Kidney (tissue), 14 donors: ENCODE data around the gene ENOX1. TPM values are rescaled to one million over a fixed set of nuclear protein-coding genes. Genes with fewer than 3 reads are reported as not detected.
A peak's percentile ranks its signal among the peaks of the same experiment; 100 is the strongest.

Experiments
- DNase-seq, 5 donors: peaks; one replicate each; pipeline ENCODE4 v3.0.0-alpha.2; 2013 to 2020
- FAIRE-seq: peaks from 2 replicates; lab custom pipeline; 2012; peaks lifted over from hg19 to GRCh38; lab: Jason Lieb, UNC
- H3K27ac ChIP-seq, 2 donors: one replicate each; pipeline ENCODE4 v1.7.0; 2013; ENCODE audit warnings: low read depth in 2 of 2, low read length in 2 of 2, inconsistent platforms in 1 of 2
- H3K27me3 ChIP-seq: one replicate; pipeline ENCODE4 v1.7.1; 2013; ENCODE audit warnings: low read length, inconsistent platforms; ENCODE audit not compliant: control insufficient read depth, insufficient read depth
- H3K36me3 ChIP-seq, 3 donors: one replicate each; pipeline versions ENCODE4 v1.7.0 to v1.7.1; 2013; ENCODE audit warnings: low read length in 3 of 3, control low read depth in 1 of 3, inconsistent platforms in 1 of 3; ENCODE audit not compliant: insufficient read depth in 3 of 3, control insufficient read depth in 2 of 3
- H3K4me1 ChIP-seq, 3 donors: one replicate each; pipeline versions ENCODE4 v1.7.0 to v1.7.1; 2013; ENCODE audit warnings: low read length in 3 of 3, inconsistent platforms in 1 of 3, low read depth in 1 of 3; ENCODE audit not compliant: control insufficient read depth in 2 of 3, insufficient read depth in 2 of 3
- H3K4me3 ChIP-seq, 3 donors: one replicate each; pipeline versions ENCODE4 v1.7.0 to v1.8.1; 2013; ENCODE audit warnings: low read length in 3 of 3, control low read depth in 1 of 3, inconsistent platforms in 1 of 3
- H3K9ac ChIP-seq, 3 donors: one replicate each; pipeline versions ENCODE4 v1.7.0 to v1.7.1; 2013; ENCODE audit warnings: low read length in 3 of 3, control low read depth in 1 of 3, inconsistent platforms in 1 of 3
- H3K9me3 ChIP-seq, 3 donors: one replicate each; pipeline versions ENCODE4 v1.7.0 to v1.7.1; 2013; ENCODE audit warnings: low read length in 3 of 3, control low read depth in 1 of 3, inconsistent platforms in 1 of 3; ENCODE audit not compliant: control insufficient read depth in 2 of 3, insufficient read depth in 1 of 3
- intact Hi-C: fragments of 100-400 bp; cut with DNase I; formaldehyde crosslinking; loops from one replicate; pipeline ENCODE4 v1.11.1; 2022
- polyA plus RNA-seq: library from polyadenylated mRNA; stranded (reverse); fragments of 350-450 nt; fragmentation: Illumina TruSeq; extraction: RNeasy Lipid Tissue Mini Kit (QIAGEN cat#74804); gene quantifications from one replicate; pipeline ENCODE4 v1.2.3, GENCODE V29; 2014; ENCODE audit warnings: low read depth, low replicate concordance; ENCODE audit not compliant: insufficient read depth
- total RNA-seq: library from RNA; stranded (reverse); fragmentation: NEBNext Ultra II Directional; extraction: Animal tissue kit (Norgen Biotek cat#: 25700); gene quantifications from one replicate; pipeline ENCODE4 v1.2.1, GENCODE V29; 2021
- TF ChIP-seq, protein P1 (sequence below): IDR thresholded peaks from 3 replicates; pipeline ENCODE4 v1.5.1; 2012; ENCODE audit warnings: mild to moderate bottlenecking, moderate library complexity, borderline replicate concordance; ENCODE audit not compliant: insufficient read depth; ENCODE audit errors: extremely low read depth
- donor health status: control.
- donor health status: control.
- donor health status: control.
- donor health status: control.
- donor health status: control.
- donor health status: DM: yes; HTN: yes; CAD: no.
- donor health status: Normal renal cell carcinoma (clear cell type).

The ENOX1 gene
- total and polyA plus RNA-seq, 2 donors from 2014 or later: 4.9 to 6.8 TPM

DNA sequence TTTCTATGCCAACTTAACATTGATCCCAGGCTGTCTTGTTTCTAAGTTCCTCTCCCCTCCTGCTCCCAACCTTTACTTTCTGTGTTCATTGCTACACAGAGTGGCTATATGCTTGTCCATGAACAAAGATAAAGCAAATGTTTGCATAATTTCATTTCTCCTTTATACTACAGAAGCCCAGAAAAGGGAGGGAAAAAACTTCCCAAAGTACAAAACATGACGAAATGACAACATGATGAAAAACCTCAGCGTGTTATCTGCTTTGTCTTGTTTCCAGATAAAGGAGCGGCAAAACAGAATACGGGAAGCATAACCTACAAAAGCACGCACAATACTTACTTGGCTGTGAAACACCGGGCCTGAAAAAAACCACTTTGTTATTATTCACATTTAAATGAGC lies 426.6 kb downstream of the ENOX1 start:
- H3K4me1 ChIP-seq: peaks cover 0 to 3% (median 3%) of the 10 kb centered on the region in 3 donors
- TF ChIP-seq, protein P1, sequence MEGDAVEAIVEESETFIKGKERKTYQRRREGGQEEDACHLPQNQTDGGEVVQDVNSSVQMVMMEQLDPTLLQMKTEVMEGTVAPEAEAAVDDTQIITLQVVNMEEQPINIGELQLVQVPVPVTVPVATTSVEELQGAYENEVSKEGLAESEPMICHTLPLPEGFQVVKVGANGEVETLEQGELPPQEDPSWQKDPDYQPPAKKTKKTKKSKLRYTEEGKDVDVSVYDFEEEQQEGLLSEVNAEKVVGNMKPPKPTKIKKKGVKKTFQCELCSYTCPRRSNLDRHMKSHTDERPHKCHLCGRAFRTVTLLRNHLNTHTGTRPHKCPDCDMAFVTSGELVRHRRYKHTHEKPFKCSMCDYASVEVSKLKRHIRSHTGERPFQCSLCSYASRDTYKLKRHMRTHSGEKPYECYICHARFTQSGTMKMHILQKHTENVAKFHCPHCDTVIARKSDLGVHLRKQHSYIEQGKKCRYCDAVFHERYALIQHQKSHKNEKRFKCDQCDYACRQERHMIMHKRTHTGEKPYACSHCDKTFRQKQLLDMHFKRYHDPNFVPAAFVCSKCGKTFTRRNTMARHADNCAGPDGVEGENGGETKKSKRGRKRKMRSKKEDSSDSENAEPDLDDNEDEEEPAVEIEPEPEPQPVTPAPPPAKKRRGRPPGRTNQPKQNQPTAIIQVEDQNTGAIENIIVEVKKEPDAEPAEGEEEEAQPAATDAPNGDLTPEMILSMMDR: no peak
- H3K27me3 ChIP-seq: no peaks in the 10 kb centered on the region
- no peak overlapping the region for H3K9ac ChIP-seq
- FAIRE-seq (no peak), DNase-seq (no peak)
- H3K36me3 ChIP-seq: no peaks in the 10 kb centered on the region
- H3K4me3 ChIP-seq: no peak overlapping the region
- H3K27ac ChIP-seq: no peak overlapping the region
- intact Hi-C loops: no loop called here
- no peaks in the 10 kb centered on the region for H3K9me3 ChIP-seq

DNA sequence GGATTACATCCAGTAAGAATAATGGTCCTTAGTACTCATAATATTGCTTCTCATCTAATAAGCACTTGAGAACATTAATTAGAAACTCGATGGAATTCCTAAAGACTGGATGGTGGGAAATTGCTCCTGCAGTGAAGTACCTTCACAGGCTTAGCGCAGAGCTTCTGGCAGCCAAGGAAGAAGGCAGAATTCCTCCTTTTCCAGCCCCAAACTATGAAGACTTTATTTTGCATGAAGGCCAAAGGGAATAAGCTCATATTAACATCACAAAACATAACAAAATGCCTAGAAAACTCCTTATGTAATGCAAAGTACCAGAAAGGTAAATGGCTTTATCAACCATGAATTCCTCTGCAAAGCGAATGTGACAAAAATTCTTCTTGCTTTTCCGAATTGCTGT lies 427.2 kb downstream of the ENOX1 start:
- Histone ChIP-seq H3K9ac (no peak overlapping the region), H3K27me3 (no peaks in the 10 kb centered on the region), H3K4me1 (peaks cover 0 to 3% (median 3%) of the 10 kb centered on the region in 3 donors), H3K9me3 (no peaks in the 10 kb centered on the region), H3K36me3 (no peaks in the 10 kb centered on the region), H3K4me3 (no peak overlapping the region), H3K27ac (no peak overlapping the region)
- FAIRE-seq (no peak), DNase-seq (no peak)
- TF ChIP-seq, protein P1: no peak
- intact Hi-C loops: no loop called here

DNA sequence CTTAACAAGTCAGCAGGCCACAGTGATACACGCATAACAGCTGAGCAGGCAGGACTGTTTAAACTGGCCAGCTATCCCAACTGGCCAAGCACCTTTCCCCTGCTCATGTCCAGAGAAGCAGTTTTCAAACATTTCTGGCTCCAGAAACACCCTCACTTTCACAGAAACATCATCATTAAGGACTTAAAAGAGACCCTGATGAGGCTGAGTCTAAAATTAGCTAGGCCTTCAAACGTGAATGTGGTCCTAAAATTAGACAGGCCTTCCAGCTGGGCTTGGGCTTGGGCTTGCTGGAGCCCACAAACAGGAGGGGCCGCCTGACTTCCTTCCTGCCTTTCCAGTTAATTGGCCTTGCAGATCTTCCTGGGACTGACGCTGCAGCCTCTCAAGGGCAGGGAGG lies 429.2 kb downstream of the ENOX1 start:
- Histone ChIP-seq H3K36me3 (no peaks in the 10 kb centered on the region), H3K27me3 (no peaks in the 10 kb centered on the region), H3K9me3 (no peaks in the 10 kb centered on the region), H3K4me3 (no peak overlapping the region), H3K27ac (no peak overlapping the region), H3K4me1 (peaks cover 0 to 3% (median 0%) of the 10 kb centered on the region in 3 donors), H3K9ac (no peak overlapping the region)
- DNase-seq (peak in 1 of 5 donors; percentile 50), FAIRE-seq (no peak)
- intact Hi-C loops: no loop called here
- TF ChIP-seq, protein P1: no peak

DNA sequence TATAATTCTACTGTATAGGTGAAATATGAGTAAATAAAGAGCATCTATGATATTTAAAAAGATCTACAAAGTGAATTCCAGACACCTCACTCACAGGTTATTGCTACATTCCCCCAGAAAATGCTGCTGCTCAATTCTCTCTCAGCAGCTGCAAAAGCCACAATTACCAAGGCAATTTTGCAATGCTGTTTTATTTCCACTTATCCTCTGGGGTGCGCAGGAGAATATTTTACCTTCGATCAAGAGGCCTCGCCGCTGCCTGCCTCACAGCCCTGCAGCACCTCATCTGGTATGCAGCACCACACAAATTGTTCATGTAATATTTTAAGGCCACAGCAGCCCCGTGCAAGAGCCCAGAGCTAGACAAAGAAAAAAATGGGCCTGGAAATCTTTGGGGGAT lies 430.2 kb downstream of the ENOX1 start:
- H3K4me1 ChIP-seq: peaks cover 0 to 3% (median 0%) of the 10 kb centered on the region in 3 donors
- H3K9me3 ChIP-seq: no peaks in the 10 kb centered on the region
- H3K36me3 ChIP-seq: no peaks in the 10 kb centered on the region
- TF ChIP-seq, protein P1: no peak
- no peak overlapping the region for H3K4me3 ChIP-seq
- no peak for FAIRE-seq
- intact Hi-C loops: no loop called here
- H3K27ac ChIP-seq: no peak overlapping the region
- no peaks in the 10 kb centered on the region for H3K27me3 ChIP-seq
- peak in 2 of 5 donors; percentile 19 to 31 for DNase-seq
- no peak overlapping the region for H3K9ac ChIP-seq
